Measurements from ENCODE around the gene MOV10L1.
A peak's percentile ranks its signal among the peaks of the same experiment; 100 is the strongest.

The MOV10L1 gene

DNA sequence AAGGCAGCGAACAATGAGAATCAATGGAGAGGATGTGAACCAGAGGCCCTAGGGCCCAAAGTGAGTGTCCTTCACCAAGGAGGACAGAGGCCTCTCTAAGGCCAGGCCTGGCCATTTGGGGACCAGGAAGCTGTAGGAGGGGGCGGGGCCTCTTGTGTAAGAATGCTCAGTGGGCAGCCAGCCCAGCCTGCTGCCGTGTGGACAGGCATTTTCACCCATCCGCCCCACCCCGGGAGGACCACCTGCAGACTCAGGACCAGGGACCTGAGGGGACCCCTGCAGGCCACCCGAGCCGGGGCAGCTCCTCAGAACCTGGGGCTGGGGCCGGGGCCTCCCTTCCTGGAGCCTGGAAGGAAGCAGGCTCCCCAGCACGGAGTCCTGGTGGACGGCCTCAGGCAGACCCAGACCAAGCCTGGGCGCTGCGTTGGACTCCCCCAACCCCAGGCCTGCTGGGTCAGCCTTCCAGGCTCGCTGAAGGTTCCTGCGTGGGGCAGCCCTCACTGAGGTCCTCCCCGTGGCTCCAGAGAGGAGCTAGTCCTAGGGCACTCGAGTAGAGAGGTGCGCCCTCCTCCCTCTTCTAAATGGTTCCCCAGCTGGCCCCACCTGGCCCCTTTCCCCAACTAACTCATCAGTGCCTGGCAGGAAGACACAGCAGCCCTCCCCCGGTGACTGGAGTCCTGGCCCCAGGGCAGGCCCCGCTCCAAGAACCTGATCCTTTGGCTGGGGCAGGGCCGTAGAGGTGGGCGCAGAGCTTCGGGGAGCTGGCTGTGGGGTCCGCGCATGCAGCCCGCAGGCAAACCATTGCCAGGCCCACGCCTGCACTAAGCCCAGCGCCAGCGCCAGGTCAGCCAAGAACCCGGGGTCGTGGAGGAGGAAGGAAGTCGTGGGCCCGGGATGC, 94.4 kb downstream of the MOV10L1 start:
- FAIRE-seq (no peak), DNase-seq (ENCODE audit: insufficient read length, low spot score) (peak; percentile 53)

DNA sequence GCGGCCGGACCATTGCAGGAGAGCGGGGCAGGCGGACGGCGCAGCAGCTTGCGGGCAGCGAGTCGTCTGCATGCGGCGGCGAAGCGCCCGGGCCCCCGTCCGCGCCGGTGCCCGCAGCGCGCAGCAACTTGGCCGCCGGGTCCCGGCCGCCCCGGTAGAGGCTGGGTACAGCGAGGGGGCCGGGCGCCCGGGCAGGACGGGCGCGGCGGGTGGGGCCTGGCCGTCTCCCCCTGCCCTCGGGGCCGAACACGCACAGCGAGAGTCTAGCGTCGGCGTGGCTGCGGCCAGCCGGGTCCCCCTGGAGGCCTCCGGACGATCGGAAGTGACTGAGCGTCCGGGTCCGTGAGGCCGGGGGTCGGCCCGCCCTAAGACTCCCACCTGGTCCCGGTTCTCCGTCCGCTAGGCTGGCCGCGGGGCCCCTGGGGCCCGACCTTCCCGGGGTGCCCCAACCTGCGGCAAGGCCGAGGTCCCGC, 95.1 kb downstream of the MOV10L1 start:
- FAIRE-seq: no peak
- DNase-seq (ENCODE audit: insufficient read length, low spot score): no peak

DNA sequence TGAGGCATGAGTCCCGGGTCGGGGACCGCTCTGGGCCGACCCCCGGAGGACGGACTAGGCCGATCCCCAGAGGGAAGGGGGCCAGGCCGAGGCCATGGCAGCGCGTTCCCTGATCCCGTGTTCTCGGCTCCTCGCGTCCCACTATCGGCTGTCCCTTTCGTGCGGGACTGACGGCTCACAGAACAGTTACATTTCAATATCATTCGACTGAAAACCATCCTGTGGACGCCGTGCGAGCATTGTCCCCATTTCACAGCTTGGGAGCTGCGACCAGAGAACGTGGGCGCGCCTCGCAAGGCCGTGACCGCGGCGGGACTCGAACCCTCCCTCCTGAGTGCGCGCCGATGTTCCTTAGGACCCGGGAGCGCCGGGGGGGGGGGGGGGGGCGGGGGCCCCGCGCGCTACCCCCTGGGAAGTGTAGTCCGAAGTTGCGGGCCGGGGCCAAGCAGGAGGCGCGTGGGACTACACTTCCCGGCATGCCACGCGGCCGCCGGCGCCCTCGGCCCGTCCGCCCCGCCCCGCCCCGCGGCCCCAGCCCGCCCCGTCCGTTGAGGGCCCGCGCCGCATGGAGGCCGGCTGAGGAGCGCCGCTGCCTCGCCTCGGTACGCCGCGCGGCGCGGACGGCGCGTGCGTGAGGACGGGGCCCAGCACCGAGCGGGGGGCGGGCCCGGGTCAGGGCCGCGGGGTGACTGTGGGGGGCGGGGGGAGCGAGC, 95.7 kb downstream of the MOV10L1 start, which contains the start of gene TRABD:
TSS of gene TRABD (plus strand) at position 539 of the 713 bp plus-strand sequence. CDS start 7,148 bp downstream, outside the sequence.
- FAIRE-seq: peak; percentile 26
- peak; percentile 80 for DNase-seq (ENCODE audit: insufficient read length, low spot score)

GRCh38 chr22:50186181-50186714, 96.4 kb downstream of the MOV10L1 start:
- FAIRE-seq (no peak), DNase-seq (ENCODE audit: insufficient read length, low spot score) (no peak)

GRCh38 chr22:50186761-50187523, 97.1 kb downstream of the MOV10L1 start:
- DNase-seq (ENCODE audit: insufficient read length, low spot score) (no peak), FAIRE-seq (no peak)

DNA sequence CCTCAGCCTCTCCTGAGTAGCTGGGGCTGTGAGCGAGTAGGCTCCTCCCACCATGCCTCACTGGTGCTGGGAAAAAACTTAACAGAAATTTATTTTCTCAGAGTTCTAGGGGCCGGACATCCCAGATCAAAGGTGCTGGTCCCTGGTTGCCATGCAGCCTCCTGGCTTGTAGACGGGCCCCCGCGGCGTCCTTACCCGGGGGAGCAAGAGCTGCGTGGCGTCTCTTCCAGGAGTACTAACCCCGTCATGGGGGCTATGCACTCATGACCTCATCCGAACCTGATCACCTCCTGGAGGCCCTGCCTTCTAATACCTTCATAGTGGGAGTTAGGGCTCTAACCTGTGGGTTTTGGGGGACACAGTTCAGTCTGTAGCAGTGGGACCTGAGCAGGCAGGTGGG, 98.5 kb downstream of the MOV10L1 start:
- no peak for FAIRE-seq
- no peak for DNase-seq (ENCODE audit: insufficient read length, low spot score)

DNA sequence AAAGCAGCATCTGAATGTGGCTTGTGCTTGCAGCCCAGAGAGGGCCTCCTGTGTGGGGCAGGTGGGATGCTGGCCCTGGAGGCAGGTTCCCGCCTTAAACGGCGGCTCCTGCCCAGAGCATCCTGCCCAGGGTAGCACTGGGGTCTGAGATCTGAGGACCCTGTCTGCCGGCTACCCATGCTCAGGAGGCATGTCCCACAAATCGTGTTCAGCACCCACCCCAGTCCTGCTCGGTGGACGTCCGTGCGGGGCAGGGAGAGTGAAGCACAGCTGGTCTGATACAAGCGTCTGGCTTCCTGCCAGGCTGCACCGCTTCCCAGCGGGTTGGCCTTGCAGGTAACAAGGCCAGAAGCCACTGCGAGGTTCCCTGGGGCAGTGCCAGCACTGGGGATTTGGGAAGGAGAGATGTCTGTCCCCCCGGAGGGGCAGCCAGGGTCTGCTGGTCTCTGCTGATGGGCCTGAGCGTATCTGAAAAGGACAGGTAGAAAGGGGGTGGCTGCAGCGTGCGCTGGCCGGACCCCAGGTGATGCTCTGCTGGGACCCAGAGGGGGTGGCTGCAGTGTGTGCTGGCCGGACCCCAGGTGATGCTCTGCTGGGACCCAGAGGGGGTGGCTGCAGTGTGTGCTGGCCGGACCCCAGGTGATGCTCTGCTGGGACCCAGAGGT, 99.5 kb downstream of the MOV10L1 start:
- DNase-seq (ENCODE audit: insufficient read length, low spot score): no peak
- FAIRE-seq: no peak

DNA sequence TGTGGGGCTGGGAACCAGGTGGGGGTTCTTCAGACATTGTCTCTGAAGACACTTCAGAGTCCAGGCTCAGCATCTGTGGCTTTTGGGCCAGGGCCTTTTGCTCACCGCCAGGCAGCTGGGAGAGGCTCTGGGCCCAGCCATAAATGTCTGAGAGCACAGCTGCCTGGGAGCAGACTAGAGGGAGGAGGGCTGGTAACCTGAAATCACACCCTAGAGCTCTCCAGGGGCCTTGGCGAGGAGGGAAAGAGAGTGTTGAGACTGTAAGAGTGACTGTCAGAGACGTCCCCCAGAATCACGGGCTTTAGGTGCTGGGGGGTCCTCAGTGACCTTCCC, 100.0 kb downstream of the MOV10L1 start:
- FAIRE-seq (no peak), DNase-seq (ENCODE audit: insufficient read length, low spot score) (no peak)

DNA sequence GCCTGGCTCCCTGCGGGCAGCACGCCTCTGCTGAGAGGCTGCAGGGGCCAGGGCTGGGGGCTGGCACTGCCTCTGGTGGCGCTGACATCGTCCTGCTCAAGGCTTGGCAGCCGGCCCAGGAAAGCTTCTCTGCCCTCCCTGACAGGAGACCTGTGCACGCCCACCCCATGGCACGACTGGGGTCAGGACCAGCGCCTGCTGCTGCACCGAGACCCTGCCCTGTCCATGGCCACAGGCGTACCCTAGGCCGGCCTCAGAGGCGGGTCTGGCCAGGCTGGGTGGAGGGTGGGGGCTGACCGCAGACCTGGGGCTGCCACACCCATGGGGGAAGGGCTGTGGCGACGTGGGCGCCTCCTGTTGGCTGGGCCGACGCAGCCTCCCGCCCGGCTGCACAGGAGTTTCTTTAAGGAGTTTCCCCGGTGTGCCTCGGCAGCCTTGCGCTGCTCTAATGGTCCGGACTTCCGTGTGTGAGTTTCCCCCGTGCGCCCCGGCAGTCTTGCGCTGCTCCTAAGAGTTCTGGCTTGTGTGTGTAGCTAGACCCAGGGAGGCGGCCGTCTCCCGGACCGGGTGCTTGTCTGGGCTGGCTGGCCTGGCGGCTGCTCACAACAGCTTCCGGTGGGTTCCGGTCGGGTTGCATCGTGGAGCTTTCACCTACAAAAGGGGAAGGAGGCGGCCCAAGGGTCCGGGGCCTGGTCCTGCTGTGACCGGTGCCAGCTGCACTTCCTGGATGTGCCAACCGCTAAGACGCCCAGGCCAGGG, 100.6 kb downstream of the MOV10L1 start:
- FAIRE-seq: no peak
- DNase-seq (ENCODE audit: insufficient read length, low spot score): no peak

- FAIRE-seq (no peak), DNase-seq (ENCODE audit: insufficient read length, low spot score) (no peak)
Observed at GRCh38 chr22:50190941-50191741, 101.3 kb downstream of the MOV10L1 start.

DNA sequence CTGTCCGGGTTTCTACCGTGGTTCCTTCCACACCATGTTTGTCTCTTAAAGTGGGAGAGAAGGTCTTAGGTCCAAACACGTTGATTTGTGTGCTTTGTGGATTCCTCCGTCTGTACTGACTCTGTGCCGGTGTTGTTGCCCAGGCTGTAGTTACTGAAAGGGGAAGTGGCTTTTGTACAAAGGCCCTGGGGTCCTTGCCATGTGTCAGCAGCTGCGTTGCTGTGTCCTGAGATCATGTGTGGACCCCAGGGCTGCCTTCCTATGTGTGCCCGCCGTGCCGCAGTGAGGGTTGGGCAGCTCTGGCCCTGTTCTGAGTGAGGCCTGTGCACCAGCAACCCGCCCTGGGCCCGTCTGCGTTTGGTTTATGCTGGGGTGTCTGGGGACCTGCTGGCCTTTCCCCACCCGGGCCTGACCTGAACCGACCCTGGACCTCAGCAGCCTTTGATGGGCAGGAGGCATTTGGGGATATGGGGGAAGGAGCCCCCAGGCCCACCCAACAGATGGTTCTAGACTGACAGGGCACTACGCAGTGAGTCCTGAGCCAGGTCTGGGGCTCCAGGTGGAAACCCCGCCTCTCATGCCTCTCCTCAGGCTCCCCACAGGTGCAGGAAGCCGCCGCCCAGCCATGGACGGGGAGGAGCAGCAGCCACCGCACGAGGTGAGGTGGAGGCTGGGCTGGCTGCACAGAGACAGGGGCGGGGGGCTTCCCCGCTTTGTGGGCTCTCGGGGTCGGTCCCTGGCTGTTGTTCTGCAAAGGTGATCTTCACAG, 102.8 kb downstream of the MOV10L1 start:
- FAIRE-seq (no peak), DNase-seq (ENCODE audit: insufficient read length, low spot score) (no peak)

DNA sequence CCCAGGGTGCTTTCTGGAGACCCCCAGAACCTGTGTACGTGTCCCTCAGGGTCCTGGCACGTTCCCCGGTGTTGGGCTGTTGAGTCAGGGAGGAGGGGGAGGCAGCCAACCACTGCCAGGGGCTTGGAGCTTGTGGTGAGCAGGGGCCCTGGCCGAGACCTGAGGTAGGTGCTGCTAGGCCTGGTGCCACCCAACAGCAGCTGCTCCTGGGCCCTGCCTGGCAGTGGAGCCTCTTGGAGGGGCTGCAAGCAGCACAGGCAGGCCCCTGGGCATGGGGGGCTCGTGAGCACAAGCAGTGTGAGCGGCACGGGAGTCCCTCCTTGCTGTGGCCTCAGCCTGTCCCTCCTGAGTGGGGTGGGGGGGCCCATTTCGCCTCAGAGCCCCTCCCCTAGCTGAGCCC, 103.8 kb downstream of the MOV10L1 start:
- DNase-seq (ENCODE audit: insufficient read length, low spot score) (no peak), FAIRE-seq (no peak)

DNA sequence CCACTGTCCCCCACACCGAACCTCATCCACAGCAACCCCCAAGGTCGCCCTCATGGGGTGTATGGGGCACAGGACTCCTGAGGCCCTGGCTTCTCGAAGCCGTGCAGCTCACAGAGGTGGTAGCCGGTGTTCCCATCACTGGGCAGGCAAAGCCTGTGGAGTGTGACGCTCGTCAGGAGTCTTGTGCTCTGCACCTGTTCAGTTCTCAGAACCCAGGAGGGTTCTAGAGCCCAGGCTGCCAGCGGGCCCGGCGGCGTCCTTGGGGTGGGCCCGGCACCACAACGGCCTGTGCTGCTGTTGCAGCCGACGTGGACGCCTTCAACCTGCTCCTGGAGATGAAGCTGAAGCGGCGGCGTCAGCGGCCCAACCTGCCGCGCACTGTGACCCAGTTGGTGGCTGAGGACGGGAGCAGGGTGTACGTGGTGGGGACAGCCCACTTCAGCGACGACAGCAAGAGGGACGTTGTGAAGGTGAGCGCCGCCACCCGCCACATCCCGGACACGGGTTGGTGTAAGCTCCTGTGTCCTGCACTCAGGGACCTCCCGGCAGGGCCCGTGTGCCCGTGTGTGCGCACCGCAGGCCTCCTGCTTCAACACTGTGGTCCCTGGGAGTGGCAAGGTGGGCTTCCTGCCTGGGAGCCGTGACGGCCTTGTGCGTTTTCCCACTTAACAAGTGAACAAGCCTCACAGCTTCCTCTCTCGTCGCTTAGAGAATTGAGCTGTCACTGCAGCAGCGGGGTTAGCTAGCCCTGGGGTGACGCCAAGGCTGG, 104.4 kb downstream of the MOV10L1 start:
- FAIRE-seq (no peak), DNase-seq (ENCODE audit: insufficient read length, low spot score) (no peak)

- DNase-seq (ENCODE audit: insufficient read length, low spot score) (no peak), FAIRE-seq (no peak)
Observed at GRCh38 chr22:50196256-50196655, 106.5 kb downstream of the MOV10L1 start.

DNA sequence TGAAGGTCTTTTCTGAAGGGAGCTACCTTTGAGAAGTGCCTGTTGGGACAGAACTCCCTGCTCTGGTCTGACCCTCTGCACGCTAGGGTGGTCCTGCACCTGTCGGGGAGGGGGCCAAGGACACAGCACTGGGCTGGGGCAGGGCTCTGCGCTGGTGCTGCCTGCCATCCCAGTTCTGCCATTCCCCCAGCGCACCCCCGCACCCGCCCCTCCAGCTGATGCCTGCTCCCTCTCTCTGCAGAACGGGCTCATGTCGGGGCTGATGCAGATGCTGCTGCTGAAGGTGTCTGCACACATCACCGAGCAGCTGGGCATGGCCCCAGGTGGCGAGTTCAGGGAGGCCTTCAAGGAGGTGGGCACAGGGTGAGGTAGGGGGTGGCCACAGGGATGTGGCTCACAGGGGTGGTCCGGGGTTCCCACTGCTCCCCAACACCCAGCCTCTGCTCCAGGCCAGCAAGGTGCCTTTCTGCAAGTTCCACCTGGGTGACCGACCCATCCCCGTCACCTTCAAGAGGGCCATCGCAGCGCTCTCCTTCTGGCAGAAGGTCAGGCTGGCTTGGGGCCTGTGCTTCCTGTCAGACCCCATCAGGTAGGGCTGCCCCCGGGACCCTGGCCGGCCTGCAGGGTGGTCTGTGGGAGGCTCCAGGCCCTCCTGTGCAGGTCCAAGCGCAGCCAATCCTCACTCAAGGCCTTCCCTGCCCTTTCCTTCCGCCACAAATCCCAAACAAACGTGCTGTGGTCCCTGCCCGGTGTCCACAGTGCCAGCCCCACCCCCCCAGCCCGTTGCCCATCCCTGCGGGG, 107.4 kb downstream of the MOV10L1 start:
- no peak for FAIRE-seq
- DNase-seq (ENCODE audit: insufficient read length, low spot score): no peak

DNA sequence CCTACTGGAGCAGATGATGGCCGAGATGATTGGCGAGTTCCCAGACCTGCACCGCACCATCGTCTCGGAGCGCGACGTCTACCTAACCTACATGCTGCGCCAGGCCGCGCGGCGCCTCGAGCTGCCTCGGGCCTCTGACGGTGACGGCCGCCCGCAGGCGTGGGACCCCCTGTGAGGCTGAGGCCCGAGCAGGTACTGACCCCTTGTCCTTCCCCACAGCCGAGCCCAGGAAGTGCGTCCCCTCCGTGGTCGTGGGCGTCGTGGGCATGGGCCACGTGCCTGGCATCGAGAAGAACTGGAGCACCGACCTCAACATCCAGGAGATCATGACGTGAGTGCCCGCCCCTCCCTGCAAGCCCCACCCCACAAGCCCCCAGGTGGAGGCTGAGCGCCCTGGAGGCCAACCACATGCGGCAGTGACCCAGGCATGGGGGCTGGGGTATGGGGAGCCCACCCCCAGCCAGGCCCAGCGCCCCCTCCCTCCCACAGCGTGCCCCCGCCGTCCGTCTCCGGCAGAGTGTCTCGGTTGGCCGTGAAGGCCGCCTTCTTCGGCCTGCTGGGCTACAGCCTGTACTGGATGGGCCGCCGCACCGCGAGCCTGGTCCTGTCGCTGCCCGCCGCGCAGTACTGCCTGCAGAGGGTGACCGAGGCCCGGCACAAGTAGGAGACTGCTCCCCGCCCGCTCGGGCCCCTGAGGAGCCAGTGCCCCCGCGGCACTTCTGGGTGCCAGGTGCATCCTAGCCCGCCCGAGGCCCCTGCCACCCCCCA, 108.2 kb downstream of the MOV10L1 start:
- FAIRE-seq: no peak
- DNase-seq (ENCODE audit: insufficient read length, low spot score): no peak
